Trophoblast cell (in vitro differentiated cells and primary cell): ENCODE data around the gene FER.
"Not testable (repeated sequence)": the region's sequence is repeated elsewhere in the genome, so short reads cannot be mapped to it uniquely, and the experiment has no call there.

Source experiments
- DNase-seq, 2 donors: peaks; one replicate each; pipeline ENCODE4 v3.0.0-alpha.2; 2016
- H2AFZ ChIP-seq: 2 replicates; pipeline ENCODE4 v1.6.1; 2013; ENCODE audit warnings: low read length, moderate library complexity, mild to moderate bottlenecking; ENCODE audit not compliant: insufficient read depth, poor library complexity
- H2AK5ac ChIP-seq: 2 replicates; pipeline ENCODE4 v1.6.1; 2013; ENCODE audit warnings: mild to moderate bottlenecking, low read length
- H2BK120ac ChIP-seq: 2 replicates; pipeline ENCODE4 v1.6.1; 2013; ENCODE audit warnings: low read length, mild to moderate bottlenecking, moderate library complexity; ENCODE audit not compliant: insufficient read depth, poor library complexity
- H2BK12ac ChIP-seq: 2 replicates; pipeline ENCODE4 v1.6.1; 2013; ENCODE audit warnings: mild to moderate bottlenecking, low read length, moderate library complexity
- H2BK5ac ChIP-seq: 2 replicates; pipeline ENCODE4 v1.6.1; 2013; ENCODE audit warnings: low read length, low read depth, moderate library complexity, mild to moderate bottlenecking; ENCODE audit not compliant: poor library complexity
- H3K14ac ChIP-seq: 2 replicates; pipeline ENCODE4 v1.6.1; 2013; ENCODE audit warnings: mild to moderate bottlenecking, low read length
- H3K18ac ChIP-seq: 2 replicates; pipeline ENCODE4 v1.6.1; 2013; ENCODE audit warnings: mild to moderate bottlenecking, low read length
- H3K23ac ChIP-seq: 2 replicates; pipeline ENCODE4 v1.6.1; 2013; ENCODE audit warnings: low read length
- H3K27ac ChIP-seq: 2 replicates; pipeline ENCODE4 v1.5.1; 2013; ENCODE audit warnings: low read depth, mild to moderate bottlenecking, inconsistent platforms, low read length, moderate library complexity
- H3K27me3 ChIP-seq: 2 replicates; pipeline ENCODE4 v1.6.1; 2013; ENCODE audit warnings: inconsistent platforms, mild to moderate bottlenecking, low read length, moderate library complexity; ENCODE audit not compliant: insufficient read depth
- H3K36me3 ChIP-seq, 2 experiments: 1 replicate in 1 of 2; 2 replicates in 1 of 2; pipeline ENCODE4 v1.6.1; 2013; ENCODE audit warnings: low read length in 2 of 2, mild to moderate bottlenecking in 2 of 2, moderate library complexity in 1 of 2; ENCODE audit not compliant: insufficient read depth in 2 of 2, control insufficient read depth in 1 of 2
- H3K4ac ChIP-seq: 2 replicates; pipeline ENCODE4 v1.6.1; 2013; ENCODE audit warnings: low read depth, mild to moderate bottlenecking, low read length, moderate library complexity
- H3K4me1 ChIP-seq, 2 experiments: 1 replicate in 1 of 2; 2 replicates in 1 of 2; pipeline ENCODE4 v1.6.1; 2013; ENCODE audit warnings: low read length in 2 of 2, mild to moderate bottlenecking in 2 of 2, moderate library complexity in 1 of 2; ENCODE audit not compliant: insufficient read depth in 2 of 2, control insufficient read depth in 1 of 2
- H3K4me2 ChIP-seq: 2 replicates; pipeline ENCODE4 v1.6.1; 2013; ENCODE audit warnings: inconsistent platforms, mild to moderate bottlenecking, low read length, moderate library complexity
- H3K4me3 ChIP-seq: 2 replicates; pipeline ENCODE4 v1.5.1; 2013; ENCODE audit warnings: mild to moderate bottlenecking, low read depth, low read length, inconsistent platforms
- H3K79me1 ChIP-seq: one replicate; pipeline ENCODE4 v1.6.1; 2013; ENCODE audit warnings: low read length
- H3K79me2 ChIP-seq: 2 replicates; pipeline ENCODE4 v1.6.1; 2013; ENCODE audit warnings: low read length, mild to moderate bottlenecking; ENCODE audit not compliant: control insufficient read depth, insufficient read depth, poor library complexity
- H3K9ac ChIP-seq: 2 replicates; pipeline ENCODE4 v1.6.1; 2013; ENCODE audit warnings: mild to moderate bottlenecking, low read length
- H3K9me3 ChIP-seq: 2 replicates; pipeline ENCODE4 v1.6.1; 2013; ENCODE audit warnings: low read depth, mild to moderate bottlenecking, control low read depth, inconsistent platforms, low read length; ENCODE audit not compliant: insufficient read depth
- H4K12ac ChIP-seq: 2 replicates; pipeline ENCODE4 v1.6.1; 2013; ENCODE audit warnings: low read depth, mild to moderate bottlenecking, low read length, moderate library complexity
- H4K8ac ChIP-seq: 2 replicates; pipeline ENCODE4 v1.6.1; 2013; ENCODE audit warnings: low read depth, mild to moderate bottlenecking, low read length, moderate library complexity
- H4K91ac ChIP-seq: one replicate; pipeline ENCODE4 v1.6.1; 2013; ENCODE audit warnings: low read depth, mild to moderate bottlenecking, low read length, moderate library complexity
- WGBS: extraction: QIAGEN DNeasy Blood & Tissue Kit; methylation state at CpG from one replicate; pipeline ENCODE4 v1.1.7; 2013; ENCODE audit warnings: missing lambda C conversion rate; ENCODE audit not compliant: insufficient read length, insufficient coverage; ENCODE audit errors: extremely low coverage; 5-methylcytosine and 5-hydroxymethylcytosine counted together

The FER gene

DNA sequence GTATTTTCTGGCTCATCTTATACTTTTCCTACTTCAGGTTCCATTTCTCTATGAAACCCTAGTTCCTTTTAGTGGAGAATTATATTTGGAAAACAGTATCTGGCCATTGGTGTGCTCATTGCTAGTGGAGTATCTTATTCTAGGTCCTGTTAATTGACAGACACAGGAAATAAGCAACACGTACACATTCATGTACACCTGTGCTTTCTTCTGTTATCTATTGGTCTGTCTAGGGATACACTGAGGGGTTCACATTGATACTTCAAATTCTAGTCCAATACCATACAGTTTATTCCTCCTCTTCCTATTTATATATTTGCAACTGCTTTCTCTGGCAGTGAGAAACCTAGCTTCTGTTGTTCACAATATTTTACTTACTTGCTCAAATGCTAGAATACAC, 110.2 kb downstream of the FER start:
- Histone ChIP-seq H3K79me1 (no peaks in the 10 kb centered on the region), H4K12ac (no peak overlapping the region), H4K91ac (no peak overlapping the region), H3K14ac (no peak overlapping the region), H3K4me3 (no peak overlapping the region), H2BK5ac (no peak overlapping the region), H2AFZ (no peak overlapping the region), H3K79me2 (no peaks in the 10 kb centered on the region), H2BK120ac (no peak overlapping the region), H3K36me3 (no peaks in the 10 kb centered on the region), H3K4me2 (no peak overlapping the region), H3K9me3 (no peaks in the 10 kb centered on the region), H3K4me1 (peaks cover 2 to 5% of the 10 kb centered on the region in 2 experiments), H4K8ac (no peak overlapping the region), H2BK12ac (no peak overlapping the region), H3K23ac (no peak overlapping the region), H3K4ac (no peak overlapping the region), H3K18ac (no peak overlapping the region), H3K27ac (no peak overlapping the region), H3K9ac (no peak overlapping the region), H3K27me3 (no peaks in the 10 kb centered on the region), H2AK5ac (no peak overlapping the region)
- no peak for DNase-seq
- no CpG with 5 or more reads among the region's 1 CpG for WGBS

DNA sequence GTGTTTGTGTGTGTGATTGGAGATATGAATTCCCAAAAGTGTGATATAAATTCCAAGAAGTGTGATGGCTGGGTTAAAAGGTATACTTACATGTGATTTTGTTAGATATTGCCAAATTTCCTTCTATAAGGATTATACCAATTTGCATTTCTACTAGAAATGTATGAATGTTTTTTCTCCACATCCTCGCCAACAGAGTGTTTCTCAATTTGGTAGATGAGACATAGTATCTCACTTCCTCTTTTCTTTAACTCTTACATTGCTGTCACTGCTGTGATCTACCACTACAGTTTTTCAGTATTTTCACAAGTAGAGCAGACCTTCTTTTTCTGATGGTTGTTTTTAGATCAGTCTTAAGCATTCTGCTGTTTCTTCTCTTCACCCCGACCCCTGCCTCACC, 111.3 kb downstream of the FER start:
- Histone ChIP-seq H3K27ac (no peak overlapping the region), H2BK5ac (no peak overlapping the region), H3K79me1 (no peaks in the 10 kb centered on the region), H3K18ac (no peak overlapping the region), H3K9ac (no peak overlapping the region), H3K14ac (no peak overlapping the region), H3K4me2 (no peak overlapping the region), H4K12ac (no peak overlapping the region), H4K91ac (no peak overlapping the region), H3K23ac (no peak overlapping the region), H2AFZ (no peak overlapping the region), H2BK12ac (no peak overlapping the region), H3K79me2 (no peaks in the 10 kb centered on the region), H2AK5ac (no peak overlapping the region), H4K8ac (no peak overlapping the region), H3K4me3 (no peak overlapping the region), H3K9me3 (no peaks in the 10 kb centered on the region), H3K27me3 (no peaks in the 10 kb centered on the region), H3K4me1 (peaks cover 2 to 5% of the 10 kb centered on the region in 2 experiments), H3K36me3 (no peaks in the 10 kb centered on the region), H3K4ac (no peak overlapping the region), H2BK120ac (no peak overlapping the region)
- WGBS, result no CpG with 5 or more reads among the region's 2 CpGs
- DNase-seq, result peak in 1 of 2 donors; percentile 4

DNA sequence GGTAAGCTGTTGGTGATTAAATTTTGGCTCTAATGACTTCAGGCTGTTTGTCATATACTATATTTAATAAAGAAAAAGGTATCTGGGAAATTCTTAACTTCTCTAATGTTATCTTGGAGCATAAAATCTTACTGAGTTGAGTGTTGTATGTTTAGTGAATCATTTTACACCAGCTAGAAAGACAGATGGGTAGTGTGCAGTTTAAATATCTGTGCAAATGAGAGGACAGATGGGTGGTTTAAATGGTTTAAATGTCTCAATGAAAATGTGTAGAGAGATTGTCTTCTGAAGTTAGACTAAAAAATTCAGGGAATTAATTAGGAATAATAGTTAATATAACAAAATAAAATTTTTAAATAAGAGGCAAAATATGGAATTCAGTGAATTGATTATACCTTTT, 114.5 kb downstream of the FER start:
- no peak overlapping the region for H2BK12ac ChIP-seq
- no peak overlapping the region for H2BK120ac ChIP-seq
- no peaks in the 10 kb centered on the region for H3K4me1 ChIP-seq
- H2AFZ ChIP-seq, result no peak overlapping the region
- no peak overlapping the region for H3K23ac ChIP-seq
- H4K12ac ChIP-seq, result no peak overlapping the region
- no peaks in the 10 kb centered on the region for H3K79me1 ChIP-seq
- H3K9ac ChIP-seq, result no peak overlapping the region
- no peak overlapping the region for H3K14ac ChIP-seq
- H3K4me3 ChIP-seq, result no peak overlapping the region
- no peak for DNase-seq
- no peaks in the 10 kb centered on the region for H3K36me3 ChIP-seq
- no peak overlapping the region for H3K27ac ChIP-seq
- no peak overlapping the region for H2AK5ac ChIP-seq
- no peak overlapping the region for H2BK5ac ChIP-seq
- H3K18ac ChIP-seq, result no peak overlapping the region
- no peaks in the 10 kb centered on the region for H3K9me3 ChIP-seq
- no peaks in the 10 kb centered on the region for H3K27me3 ChIP-seq
- no peak overlapping the region for H3K4ac ChIP-seq
- no peaks in the 10 kb centered on the region for H3K79me2 ChIP-seq
- H4K91ac ChIP-seq, result no peak overlapping the region
- no peak overlapping the region for H3K4me2 ChIP-seq
- no peak overlapping the region for H4K8ac ChIP-seq

DNA sequence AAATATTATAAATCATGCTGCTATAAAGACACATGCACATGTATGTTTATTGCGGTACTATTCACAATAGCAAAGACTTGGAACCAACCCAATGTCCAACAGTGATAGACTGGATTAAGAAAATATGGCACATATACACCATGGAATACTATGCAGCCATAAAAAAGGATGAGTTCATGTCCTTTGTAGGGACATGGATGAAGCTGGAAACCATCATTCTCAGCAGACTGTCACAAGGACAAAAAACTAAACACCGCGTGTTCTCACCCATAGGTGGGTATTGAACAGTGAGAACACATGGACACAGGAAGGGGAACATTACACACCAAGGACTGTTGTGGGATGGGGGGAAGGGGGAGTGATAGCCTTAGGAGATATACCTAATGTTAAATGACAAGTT, 118.4 kb downstream of the FER start:
- not testable (repeated sequence) for H2BK12ac ChIP-seq, H2BK5ac ChIP-seq, H2AK5ac ChIP-seq, H3K9me3 ChIP-seq, H3K23ac ChIP-seq, H4K12ac ChIP-seq, H3K79me2 ChIP-seq, DNase-seq, H4K91ac ChIP-seq, H3K27ac ChIP-seq, H3K18ac ChIP-seq, H4K8ac ChIP-seq, H3K36me3 ChIP-seq, H3K4ac ChIP-seq, H2AFZ ChIP-seq, H3K4me3 ChIP-seq, H2BK120ac ChIP-seq, H3K4me1 ChIP-seq, H3K79me1 ChIP-seq, H3K14ac ChIP-seq, H3K9ac ChIP-seq, H3K27me3 ChIP-seq, H3K4me2 ChIP-seq
- WGBS, result no CpG with 5 or more reads among the region's 3 CpGs

DNA sequence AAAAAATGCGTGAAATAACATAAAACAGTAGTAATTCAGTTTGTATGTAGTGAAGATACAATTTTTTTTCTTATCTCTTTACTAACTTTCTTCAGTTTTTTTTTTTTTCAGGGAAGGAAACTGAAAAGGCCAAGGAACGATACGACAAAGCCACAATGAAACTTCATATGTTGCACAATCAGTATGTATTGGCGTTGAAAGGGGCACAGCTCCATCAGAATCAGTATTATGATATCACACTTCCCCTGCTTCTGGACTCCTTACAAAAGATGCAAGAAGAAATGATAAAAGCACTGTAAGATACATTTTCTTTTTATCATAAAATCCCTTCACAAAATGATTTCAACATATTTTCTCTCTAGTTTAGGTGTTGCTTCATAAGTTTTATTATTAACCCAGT, 120.0 kb downstream of the FER start:
- Histone ChIP-seq H3K18ac (no peak overlapping the region), H3K4me3 (no peak overlapping the region), H3K36me3 (no peaks in the 10 kb centered on the region), H2AFZ (no peak overlapping the region), H3K23ac (no peak overlapping the region), H3K14ac (no peak overlapping the region), H3K4ac (no peak overlapping the region), H3K9me3 (no peaks in the 10 kb centered on the region), H3K79me2 (no peaks in the 10 kb centered on the region), H4K12ac (no peak overlapping the region), H3K27me3 (no peaks in the 10 kb centered on the region), H2BK12ac (no peak overlapping the region), H3K4me1 (no peaks in the 10 kb centered on the region), H3K27ac (no peak overlapping the region), H2AK5ac (no peak overlapping the region), H4K8ac (no peak overlapping the region), H2BK5ac (no peak overlapping the region), H2BK120ac (no peak overlapping the region), H3K4me2 (no peak overlapping the region), H3K9ac (no peak overlapping the region), H3K79me1 (no peaks in the 10 kb centered on the region), H4K91ac (no peak overlapping the region)
- no peak for DNase-seq
- no CpG with 5 or more reads among the region's 4 CpGs for WGBS
